HUES64 (cell line): ENCODE data around the gene IFI6. TPM values are rescaled to one million over a fixed set of nuclear protein-coding genes. Genes with fewer than 3 reads are reported as not detected.
"Not testable (repeated sequence)": the region's sequence is repeated elsewhere in the genome, so short reads cannot be mapped to it uniquely, and the experiment has no call there.

ENCODE experiments used
- H3K27ac ChIP-seq: 2 replicates; pipeline ENCODE4 v1.7.0; 2013; ENCODE audit warnings: low read depth, low read length, inconsistent platforms
- H3K27me3 ChIP-seq: 2 replicates; pipeline ENCODE4 v1.6.1; 2013; ENCODE audit warnings: mild to moderate bottlenecking, low read length; ENCODE audit not compliant: insufficient read depth
- H3K36me3 ChIP-seq: 2 replicates; pipeline ENCODE4 v1.6.1; 2013; ENCODE audit warnings: mild to moderate bottlenecking, low read length; ENCODE audit not compliant: insufficient read depth
- H3K4me1 ChIP-seq: 2 replicates; pipeline ENCODE4 v1.6.1; 2013; ENCODE audit warnings: mild to moderate bottlenecking, low read length, moderate library complexity; ENCODE audit not compliant: insufficient read depth
- H3K4me3 ChIP-seq: 2 replicates; pipeline ENCODE4 v1.5.1; 2013; ENCODE audit warnings: mild to moderate bottlenecking, low read length, moderate library complexity
- H3K9ac ChIP-seq: 2 replicates; pipeline ENCODE4 v1.6.1; 2013; ENCODE audit warnings: mild to moderate bottlenecking, low read depth, low read length
- H3K9me3 ChIP-seq: 2 replicates; pipeline ENCODE4 v1.6.1; 2013; ENCODE audit warnings: low read depth, low read length; ENCODE audit not compliant: insufficient read depth
- WGBS: fragments of 150-250, 120-280 bp; methylation state at CpG from one replicate; pipeline ENCODE4 v1.1.7; 2013; ENCODE audit warnings: missing lambda C conversion rate; 5-methylcytosine and 5-hydroxymethylcytosine counted together
- polyA plus RNA-seq, 2 experiments: library from polyadenylated mRNA; stranded (reverse); fragments of 50-300 nt; gene quantifications; one replicate each; pipeline ENCODE4 v1.2.3, GENCODE V29; 2013

The IFI6 gene
- polyA plus RNA-seq (2013, experiment 1 of 2), result 9.0 TPM
- polyA plus RNA-seq (2013, experiment 2 of 2), result 12.8 TPM

DNA sequence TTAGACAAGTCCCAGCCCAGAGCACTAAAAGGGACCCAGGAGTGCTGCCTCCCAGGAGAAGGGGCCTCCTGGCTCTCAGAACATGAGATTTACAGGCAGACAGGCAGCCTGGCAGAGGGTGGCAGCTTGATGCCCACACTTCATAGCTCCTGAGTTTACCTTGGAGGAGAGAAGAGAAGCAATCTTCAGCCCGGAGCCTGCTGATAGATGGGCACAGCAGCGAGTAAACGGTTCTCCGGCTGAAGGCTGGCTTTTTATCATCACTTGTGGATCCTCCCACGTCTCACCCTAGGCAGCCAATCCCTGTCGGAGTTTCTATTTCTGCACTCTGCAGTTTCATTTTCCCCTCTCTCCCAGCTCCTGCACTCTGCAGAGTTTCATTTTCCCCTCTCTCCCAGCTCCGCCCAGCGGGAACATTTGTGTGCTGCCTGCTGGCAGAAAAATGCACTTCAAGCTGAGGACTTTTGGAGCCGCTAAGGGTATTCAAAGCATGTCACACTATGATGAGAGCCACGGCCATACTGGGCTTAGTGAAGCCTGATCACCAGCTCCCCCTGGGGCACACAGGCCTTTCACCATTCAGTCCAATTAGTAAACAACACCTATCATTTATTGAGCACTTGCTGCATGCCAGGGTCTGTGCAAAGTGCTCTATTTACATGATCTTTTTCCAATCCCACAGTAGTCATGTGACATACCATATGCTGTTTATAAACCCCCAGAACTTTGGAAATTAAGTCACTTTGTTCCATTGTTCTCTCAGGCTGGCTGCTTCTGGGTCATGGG is at the start of gene IFI6:
IFI6 (minus strand) TSS at position 229 of the 786 bp plus-strand sequence. CDS start 2,878 bp downstream, outside the sequence.
- Histone ChIP-seq H3K27ac (no peak within 1 kb of the TSS), H3K9me3 (no peaks in the 10 kb centered on the region), H3K36me3 (no peaks in the 10 kb centered on the region), H3K27me3 (peaks cover 11% of the 10 kb centered on the region), H3K4me3 (peak within 1 kb of the TSS; percentile 35), H3K9ac (no peak within 1 kb of the TSS), H3K4me1 (0 out of 2 replicates have a peak, but pooled peaks cover 3% of the 10 kb centered on the region)
- WGBS, result 10% methylated on average over 10 of the region's 10 CpGs

GRCh38 chr1:27719286-27720251 is 47.6 kb upstream of the IFI6 start:
- Histone ChIP-seq H3K4me1 (no peaks in the 10 kb centered on the region; the same call in 1 of the 2 replicates), H3K9me3 (peaks cover 8% of the 10 kb centered on the region; the same call in 1 of the 2 replicates), H3K4me3 (no peak overlapping the region), H3K27me3 (0 out of 2 replicates have a peak, but pooled peaks cover 2% of the 10 kb centered on the region), H3K9ac (no peak overlapping the region), H3K27ac (no peak overlapping the region), H3K36me3 (no peaks in the 10 kb centered on the region)
- WGBS, result 88% methylated on average over 5 of the region's 5 CpGs

GRCh38 chr1:27716262-27716895 is 44.4 kb upstream of the IFI6 start:
- 69% methylated on average over 2 of the region's 2 CpGs for WGBS
- no peak overlapping the region for H3K4me3 ChIP-seq
- H3K27me3 ChIP-seq, result no peaks in the 10 kb centered on the region

GRCh38 chr1:27713869-27714513 is 42.0 kb upstream of the IFI6 start:
- Histone ChIP-seq H3K27me3 (no peaks in the 10 kb centered on the region), H3K27ac (no peak overlapping the region), H3K9me3 (peaks cover 8% of the 10 kb centered on the region; the same call in 1 of the 2 replicates), H3K36me3 (no peaks in the 10 kb centered on the region), H3K4me1 (no peaks in the 10 kb centered on the region), H3K4me3 (no peak overlapping the region), H3K9ac (no peak overlapping the region)
- 94% methylated on average over 3 of the region's 3 CpGs for WGBS

More at GRCh38 chr1:27716262-27716895, 44.4 kb upstream of the IFI6 start:
- H3K36me3 ChIP-seq, result no peaks in the 10 kb centered on the region
- H3K27ac ChIP-seq, result no peak overlapping the region
- H3K9me3 ChIP-seq, result peaks cover 8% of the 10 kb centered on the region; the same call in 1 of the 2 replicates
- H3K4me1 ChIP-seq, result no peaks in the 10 kb centered on the region
- H3K9ac ChIP-seq, result no peak overlapping the region

DNA sequence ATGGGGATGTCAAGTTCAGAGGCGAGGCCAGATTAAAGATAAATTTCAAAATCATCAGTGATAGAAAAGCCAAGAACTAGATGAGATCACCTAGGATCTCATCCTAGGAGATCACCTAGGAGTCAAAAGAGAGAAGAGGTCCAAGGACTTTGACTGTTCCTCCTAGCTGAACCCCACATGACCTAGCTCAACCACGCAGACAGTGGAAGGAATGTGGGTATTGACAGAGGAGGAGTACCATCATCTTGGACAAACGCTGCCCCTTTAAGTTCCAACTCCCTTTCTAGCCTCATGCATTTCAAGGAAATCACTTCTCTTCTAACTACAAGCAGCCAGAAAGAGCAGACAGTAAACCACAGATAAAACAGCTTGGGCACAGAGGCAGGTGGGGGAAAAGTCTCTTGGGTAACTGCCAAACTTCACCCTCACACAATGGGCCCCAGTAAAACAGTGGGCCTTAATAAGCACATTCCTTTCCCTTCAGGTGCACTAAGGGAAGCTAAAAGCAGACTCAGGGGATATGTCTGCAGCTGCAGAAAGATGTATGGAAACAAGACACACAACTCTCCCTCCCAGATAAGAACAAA is 41.2 kb upstream of the IFI6 start:
- no peak overlapping the region for H3K9ac ChIP-seq
- WGBS, result 90% methylated on average over 2 of the region's 3 CpGs
- no peaks in the 10 kb centered on the region for H3K36me3 ChIP-seq

GRCh38 chr1:27710574-27710973 is 38.6 kb upstream of the IFI6 start:
- H3K36me3 ChIP-seq, result no peaks in the 10 kb centered on the region
- no peak overlapping the region for H3K27ac ChIP-seq
- H3K4me3 ChIP-seq, result no peak overlapping the region
- H3K27me3 ChIP-seq, result no peaks in the 10 kb centered on the region
- no peaks in the 10 kb centered on the region for H3K9me3 ChIP-seq
- no peak overlapping the region for H3K9ac ChIP-seq
- H3K4me1 ChIP-seq, result no peaks in the 10 kb centered on the region
- 100% methylated on average over 1 of the region's 2 CpGs for whole genome bisulfite sequencing

More for the DNA sequence above, 41.2 kb upstream of the IFI6 start:
- H3K27ac ChIP-seq, result no peak overlapping the region
- H3K9me3 ChIP-seq, result peaks cover 8% of the 10 kb centered on the region; the same call in 1 of the 2 replicates
- H3K4me1 ChIP-seq, result no peaks in the 10 kb centered on the region
- H3K4me3 ChIP-seq, result no peak overlapping the region
- no peaks in the 10 kb centered on the region for H3K27me3 ChIP-seq

DNA sequence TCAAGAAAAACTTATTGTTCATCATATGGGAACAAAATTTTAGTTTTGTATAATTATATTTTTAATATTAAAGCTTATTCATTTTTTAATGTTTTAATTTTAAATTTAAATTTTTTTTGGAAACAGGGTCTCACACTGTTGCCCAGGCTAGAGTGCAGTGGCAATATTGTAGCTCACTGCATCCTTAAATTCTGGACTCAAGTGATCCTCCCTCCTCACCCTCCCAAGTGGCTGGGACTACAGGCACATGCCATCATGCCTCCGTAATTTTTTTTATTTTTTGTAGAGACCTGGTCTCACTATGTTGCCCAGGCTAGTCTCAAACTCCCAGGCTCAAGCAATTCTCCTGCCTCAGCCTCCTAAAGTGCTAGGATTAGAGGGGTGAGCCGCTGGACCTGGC is 33.6 kb upstream of the IFI6 start:
- no peaks in the 10 kb centered on the region for H3K36me3 ChIP-seq
- no peaks in the 10 kb centered on the region for H3K27me3 ChIP-seq
- peaks cover 7% of the 10 kb centered on the region for H3K9me3 ChIP-seq
- WGBS, result 96% methylated on average over 2 of the region's 2 CpGs
- H3K4me1 ChIP-seq, result no peaks in the 10 kb centered on the region
- no peak overlapping the region for H3K4me3 ChIP-seq
- no peak overlapping the region for H3K27ac ChIP-seq
- no peak overlapping the region for H3K9ac ChIP-seq

DNA sequence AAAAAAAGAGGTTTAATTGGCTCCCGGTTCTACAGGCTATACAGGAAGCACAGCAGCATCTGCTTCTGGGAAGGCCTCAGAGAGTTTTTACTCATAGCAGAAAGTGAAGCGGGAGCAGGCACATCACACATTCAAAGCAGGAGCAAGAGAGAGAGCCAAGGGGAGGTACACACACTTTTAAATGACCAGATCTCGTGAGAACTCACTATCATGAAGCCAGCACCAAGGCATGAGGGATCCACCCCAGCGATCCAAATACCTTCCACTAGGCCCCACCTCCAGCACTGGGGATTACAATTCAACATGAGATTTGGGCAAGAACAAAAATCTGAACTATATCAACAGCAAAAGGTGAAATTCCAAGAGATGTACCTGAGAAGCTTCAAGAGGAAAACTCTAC is 33.0 kb upstream of the IFI6 start:
- Histone ChIP-seq H3K4me1 (no peaks in the 10 kb centered on the region), H3K27me3 (no peaks in the 10 kb centered on the region), H3K9ac (no peak overlapping the region), H3K4me3 (no peak overlapping the region), H3K9me3 (peaks cover 7% of the 10 kb centered on the region), H3K36me3 (no peaks in the 10 kb centered on the region), H3K27ac (no peak overlapping the region)
- 87% methylated on average over 4 of the region's 4 CpGs for WGBS

DNA sequence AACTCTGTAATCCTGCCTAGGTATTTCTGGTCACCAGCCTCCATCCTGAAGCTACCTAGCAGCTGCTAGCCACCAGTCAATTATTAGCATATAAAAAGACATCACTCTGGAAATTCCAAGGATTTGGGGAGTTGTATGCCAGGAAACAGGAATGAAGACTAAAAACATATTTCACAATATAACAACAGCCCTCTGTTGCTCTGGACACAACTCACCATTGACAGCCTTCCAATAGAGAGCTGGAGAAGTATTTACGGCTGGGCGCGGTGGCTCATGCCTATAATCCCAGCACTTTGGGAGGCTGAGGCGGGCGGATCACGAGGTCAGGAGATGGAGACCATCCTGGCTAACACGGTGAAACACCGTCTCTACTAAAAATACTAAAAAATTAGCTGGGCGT is 24.8 kb upstream of the IFI6 start:
- not testable (repeated sequence) for H3K9ac ChIP-seq, H3K4me3 ChIP-seq, H3K36me3 ChIP-seq, H3K27me3 ChIP-seq, H3K27ac ChIP-seq, H3K4me1 ChIP-seq
- H3K9me3 ChIP-seq, result peaks cover 10% of the 10 kb centered on the region; the same call in 1 of the 2 replicates
- WGBS, result 85% methylated on average over 9 of the region's 9 CpGs

- whole genome bisulfite sequencing, result 54% methylated on average over 2 of the region's 2 CpGs
- no peak overlapping the region for H3K4me3 ChIP-seq
- H3K27ac ChIP-seq, result peak overlapping the region; percentile 69; the same call in 1 of the 2 replicates
Measured at GRCh38 chr1:27690183-27690582, 18.2 kb upstream of the IFI6 start.

More at GRCh38 chr1:27690183-27690582, 18.2 kb upstream of the IFI6 start:
- Histone ChIP-seq H3K9me3 (peaks cover 19% of the 10 kb centered on the region; the same call in 1 of the 2 replicates), H3K4me1 (peaks cover 4% of the 10 kb centered on the region), H3K27me3 (no peaks in the 10 kb centered on the region), H3K9ac (no peak overlapping the region), H3K36me3 (no peaks in the 10 kb centered on the region)
